Stimulated activated CD4-positive, alpha-beta T cell treated with anti-CD3 and anti-CD28 coated beads, TNF-alpha, amount 100 ng/mL, for 24 hours (primary cell): Measurements from ENCODE around the gene ARHGAP19.

Source experiments
- DNase-seq, 3 experiments: peaks; one replicate each; pipeline ENCODE4 v3.0.0-alpha.2; 2020; ENCODE audit warnings: low read depth in 3 of 3

Gene ARHGAP19

DNA sequence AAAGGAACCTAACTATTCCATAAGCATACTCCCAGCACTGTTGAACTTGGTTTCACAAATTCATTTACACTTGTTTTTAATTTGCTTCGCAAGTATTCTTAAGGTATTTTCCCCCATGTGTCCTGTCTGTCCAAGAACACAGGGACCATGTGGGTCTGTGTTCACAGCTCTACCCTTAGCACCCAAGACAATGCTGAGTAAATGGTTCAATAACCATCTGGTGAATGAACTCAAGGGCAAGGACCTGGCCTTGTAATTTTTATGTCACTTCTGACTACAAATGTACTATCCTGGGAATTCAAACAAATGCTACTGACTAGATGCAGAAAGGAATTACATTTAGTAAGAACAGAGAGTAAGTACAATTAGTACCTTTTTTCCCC is 63.7 kb downstream of the ARHGAP19 start:
- DNase-seq: no peak

- no peak for DNase-seq
Measured at GRCh38 chr10:97228130-97228774, 64.2 kb downstream of the ARHGAP19 start.

DNA sequence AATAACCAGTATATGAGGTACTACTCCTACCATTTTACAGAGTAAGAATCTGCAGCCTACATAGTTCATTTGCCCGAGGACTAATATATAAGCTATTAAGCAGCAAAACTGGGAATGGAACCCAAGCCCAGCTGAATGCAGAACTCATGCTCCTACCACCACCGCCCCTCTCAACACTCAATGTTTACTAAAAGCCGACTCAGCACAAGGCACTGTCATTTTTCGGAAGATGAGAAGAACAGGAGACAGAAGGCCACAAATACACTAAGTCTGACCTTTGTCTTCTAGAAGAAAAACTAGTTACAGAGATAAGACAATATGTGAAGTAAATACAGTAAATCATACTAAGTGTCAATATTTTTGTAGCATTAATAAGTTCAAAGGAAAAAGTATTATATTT is 66.0 kb downstream of the ARHGAP19 start:
- no peak for DNase-seq

DNA sequence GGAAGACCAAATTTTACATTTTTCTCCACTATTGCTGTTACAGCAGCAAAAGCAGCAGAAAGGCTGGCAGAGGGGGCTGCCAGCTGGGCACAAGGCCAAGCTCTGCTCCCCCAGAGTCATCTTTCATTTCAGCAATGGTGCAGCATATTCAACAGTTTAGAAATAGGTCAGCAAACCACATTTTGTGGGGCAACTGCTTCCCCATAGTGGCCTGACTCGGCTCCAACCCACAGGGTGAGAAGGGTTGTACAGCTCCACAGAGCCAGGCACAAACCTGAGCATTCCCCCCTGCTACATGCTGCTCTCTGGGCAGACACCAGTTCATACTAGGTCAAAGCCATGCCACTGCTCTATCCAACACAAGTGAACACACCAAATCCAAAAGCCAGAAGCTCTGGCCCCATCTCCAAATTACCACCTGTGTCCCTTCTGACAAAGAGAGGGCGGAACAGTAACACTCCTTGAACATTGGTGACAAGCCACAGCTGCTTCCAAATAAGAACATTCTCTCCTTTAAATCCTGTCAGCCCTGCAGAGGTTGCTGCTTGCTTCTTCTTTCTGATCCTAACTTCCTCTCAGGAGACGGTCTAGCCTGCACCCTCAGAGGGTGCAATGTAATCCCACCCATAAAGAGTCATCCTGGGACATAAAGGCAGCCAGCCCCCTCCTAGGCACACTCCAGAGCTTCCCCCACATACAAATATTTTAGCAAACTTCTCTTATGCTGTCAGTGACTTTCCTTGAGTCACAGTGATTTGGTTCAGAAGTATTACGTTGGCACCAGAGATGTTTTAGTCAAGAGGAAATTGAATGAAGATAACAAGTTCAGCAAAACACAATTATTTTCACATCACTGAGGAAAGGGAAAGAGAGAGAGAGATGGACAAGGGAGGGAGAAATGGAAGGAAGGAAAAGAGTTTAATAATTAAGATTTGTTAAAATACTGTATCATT is 67.7 kb downstream of the ARHGAP19 start:
- no peak for DNase-seq

DNA sequence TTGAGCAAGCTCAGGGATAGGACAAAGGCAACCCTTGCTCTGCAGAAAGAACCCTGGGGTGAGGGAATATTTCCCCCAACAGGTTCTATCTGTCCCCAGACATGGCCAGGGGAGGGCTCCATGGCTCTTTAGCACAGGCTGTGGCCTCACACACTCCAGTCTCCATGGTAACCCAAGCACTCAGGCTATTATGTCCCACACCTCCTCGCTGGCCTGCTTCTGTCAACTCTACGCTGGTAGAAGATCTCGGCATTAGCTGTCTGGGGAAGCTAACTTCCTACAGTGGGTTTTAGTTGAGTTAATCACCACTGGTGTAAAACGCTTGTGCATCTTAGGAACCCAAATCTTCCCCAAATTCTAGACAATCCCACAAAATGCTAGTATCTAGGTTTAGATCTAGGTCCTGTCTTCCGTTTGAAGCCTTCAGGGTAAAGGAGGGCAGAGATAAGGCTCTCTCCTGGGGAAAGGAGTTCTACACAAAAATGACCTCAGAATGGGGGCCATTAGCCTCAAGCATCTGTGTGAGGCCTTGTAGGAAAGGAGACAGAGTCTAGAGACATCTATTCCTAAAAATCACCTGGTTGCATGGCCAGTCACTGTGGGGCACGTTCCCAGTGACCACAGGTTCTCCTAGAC is 70.0 kb downstream of the ARHGAP19 start:
- DNase-seq: no peak

- no peak for DNase-seq
Measured at GRCh38 chr10:97220355-97220754, 72.1 kb downstream of the ARHGAP19 start.

DNA sequence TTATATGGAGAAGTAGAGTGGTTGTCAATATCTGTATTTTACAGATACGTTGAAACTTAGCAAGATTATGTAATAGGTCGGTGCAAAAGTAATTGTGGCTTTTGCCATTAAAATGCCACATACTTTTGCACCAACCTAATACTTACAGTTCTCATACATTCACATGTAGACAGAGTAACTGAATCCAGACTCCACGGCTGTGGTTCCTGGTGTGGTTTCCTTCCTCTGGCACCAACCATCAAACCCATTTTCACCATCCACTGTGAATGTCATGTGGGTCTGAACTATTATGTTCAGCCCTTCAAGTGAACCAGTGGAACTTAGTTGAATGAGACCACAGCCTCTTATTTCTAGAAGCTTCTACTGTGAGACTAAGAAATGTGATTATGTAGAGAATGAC is 75.1 kb downstream of the ARHGAP19 start:
- no peak for DNase-seq

DNA sequence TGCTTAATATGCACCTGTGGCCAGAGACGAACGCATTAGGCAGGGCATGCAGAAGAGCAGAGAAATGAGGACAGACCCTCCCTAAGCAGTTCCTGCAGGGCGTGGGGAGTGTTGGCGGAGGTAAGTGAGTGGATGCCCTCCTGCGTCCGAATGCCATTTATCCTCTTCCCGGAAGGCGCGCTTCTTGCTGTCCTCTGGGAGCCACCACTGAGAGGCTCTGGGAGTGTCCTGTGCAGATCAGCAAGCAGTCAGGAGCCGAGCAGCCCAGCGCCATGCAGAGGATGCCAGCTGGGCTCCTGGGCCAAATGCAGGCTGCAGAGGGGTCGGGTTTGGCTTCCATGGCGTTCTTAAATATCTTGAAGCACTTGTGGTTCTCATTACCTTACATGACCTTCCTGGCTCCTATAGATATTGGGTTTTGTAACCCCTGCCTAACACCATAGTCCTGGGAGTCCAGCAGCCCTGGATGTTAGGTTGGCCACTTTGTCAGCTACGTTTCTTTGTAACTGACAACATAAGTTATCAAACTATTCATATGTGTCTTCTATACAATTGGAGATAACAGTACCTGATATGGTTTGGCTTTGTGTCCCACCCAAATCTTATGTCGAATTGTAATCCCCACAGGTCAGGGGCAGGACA is 76.7 kb downstream of the ARHGAP19 start:
- DNase-seq: no peak

DNA sequence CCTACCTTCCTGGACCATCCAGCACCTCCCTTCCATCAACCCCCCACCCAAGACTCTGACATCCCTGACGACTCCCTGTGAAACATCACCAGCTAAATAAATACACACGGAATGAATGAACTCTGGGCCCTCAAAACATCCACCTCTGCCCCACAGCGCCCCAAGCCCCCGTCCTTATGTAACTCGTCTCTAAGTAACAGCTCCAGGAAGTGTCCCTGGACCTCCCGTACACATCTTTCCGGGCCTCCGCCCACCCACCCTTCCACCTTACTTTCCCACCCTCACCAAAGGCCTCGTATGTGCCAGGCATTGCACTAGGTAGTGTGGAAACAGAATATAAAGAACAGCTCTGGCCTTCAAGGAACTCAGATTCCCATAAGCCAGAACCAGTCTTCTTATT is 79.0 kb downstream of the ARHGAP19 start:
- DNase-seq: no peak

- DNase-seq: no peak
Measured at GRCh38 chr10:97211229-97211628, 81.2 kb downstream of the ARHGAP19 start.

GRCh38 chr10:97210543-97210960 is 81.9 kb downstream of the ARHGAP19 start:
- DNase-seq: peak; percentile 52 to 67 (median 65)

DNA sequence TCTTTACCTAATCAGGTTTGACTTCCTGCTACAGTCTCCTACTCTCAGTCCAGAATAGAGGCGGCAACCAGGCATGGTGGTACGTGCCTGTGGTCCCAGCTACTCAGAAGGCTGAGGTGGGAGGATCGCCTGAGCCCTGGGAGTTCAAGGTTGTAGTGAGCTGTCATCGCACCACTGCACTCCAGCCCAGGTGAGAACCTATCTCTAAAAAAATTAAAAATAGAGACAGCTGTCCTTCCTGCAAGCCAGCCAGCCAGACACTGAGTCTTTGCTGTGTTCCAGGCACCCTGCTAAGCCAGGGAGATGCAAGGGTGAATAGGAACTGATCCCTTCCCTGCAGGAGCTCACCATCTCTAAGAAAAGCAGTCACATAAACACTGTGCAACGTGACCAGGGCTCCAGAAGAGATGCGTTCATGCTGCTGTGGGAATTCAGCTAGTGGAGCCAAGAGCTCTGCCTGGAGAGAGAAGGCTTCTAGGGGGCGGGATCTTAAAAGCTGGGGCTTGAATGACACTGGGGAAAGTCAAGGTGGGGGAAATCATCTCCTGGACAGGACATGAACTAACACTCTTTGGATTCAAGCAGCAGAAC is 84.6 kb downstream of the ARHGAP19 start:
- DNase-seq: no peak

GRCh38 chr10:97207131-97207530 is 85.3 kb downstream of the ARHGAP19 start:
- no peak for DNase-seq

DNA sequence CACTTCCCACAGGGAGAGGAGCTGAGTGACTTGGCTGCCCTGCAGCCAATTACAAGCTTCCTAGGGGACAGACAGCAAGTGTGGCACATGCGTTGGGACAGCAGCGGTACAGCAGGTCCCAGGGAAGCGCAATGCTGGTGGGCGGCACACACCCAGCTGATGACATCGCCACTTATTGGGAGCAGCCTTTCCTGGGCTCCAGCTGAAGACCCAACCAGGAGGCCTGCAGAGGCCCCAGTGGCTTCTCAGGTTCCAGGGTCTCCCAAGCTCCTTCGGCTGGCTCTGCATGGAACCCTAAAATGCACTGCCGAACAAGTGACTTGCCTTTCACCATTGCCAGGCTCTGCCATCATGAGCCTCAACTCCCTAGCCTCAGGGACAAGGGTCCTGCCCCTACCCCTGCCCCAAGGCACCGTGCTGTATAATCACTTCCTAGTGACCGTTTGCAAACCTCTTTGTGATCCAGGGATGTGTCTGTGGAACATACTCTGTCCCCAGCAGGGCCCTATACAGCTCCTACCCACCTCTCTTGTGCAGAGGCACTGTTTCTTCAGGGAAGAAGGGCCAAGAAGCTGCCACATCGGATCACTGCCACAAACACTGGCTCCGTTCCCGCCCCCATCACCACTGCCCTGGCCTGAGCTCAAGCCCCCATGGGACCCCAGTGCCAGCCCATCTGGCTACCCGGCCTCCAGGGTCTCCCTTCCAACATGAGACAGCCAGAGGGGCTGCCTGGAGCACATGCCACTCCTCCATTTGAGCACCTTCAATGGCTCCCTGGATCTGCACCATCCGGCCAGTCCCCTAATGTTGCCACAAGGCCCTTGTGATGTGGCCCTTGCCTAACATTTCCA is 87.4 kb downstream of the ARHGAP19 start:
- DNase-seq: no peak

DNA sequence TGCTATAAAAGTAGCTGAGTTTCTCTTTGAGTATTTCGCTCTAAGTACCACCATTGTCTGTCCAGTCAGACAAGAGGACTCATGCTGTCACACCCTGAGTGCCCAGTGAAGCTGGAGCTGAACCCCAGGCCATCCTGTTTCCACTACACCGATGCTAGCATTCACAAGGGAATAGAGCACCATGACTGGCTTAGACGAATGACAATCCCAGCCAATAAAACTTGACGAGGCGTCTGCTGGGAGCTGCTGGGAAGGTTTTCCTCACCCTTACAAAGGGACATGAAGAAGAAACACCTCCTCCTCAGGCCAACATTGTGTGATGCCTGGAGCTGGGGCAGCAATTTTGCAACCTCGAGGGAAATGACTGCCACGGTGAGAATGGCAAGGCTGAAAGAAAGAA is 89.2 kb downstream of the ARHGAP19 start:
- no peak for DNase-seq

- DNase-seq: no peak
Measured at GRCh38 chr10:97200616-97201015, 91.8 kb downstream of the ARHGAP19 start.

GRCh38 chr10:97199152-97199551 is 93.3 kb downstream of the ARHGAP19 start:
- DNase-seq: no peak

DNA sequence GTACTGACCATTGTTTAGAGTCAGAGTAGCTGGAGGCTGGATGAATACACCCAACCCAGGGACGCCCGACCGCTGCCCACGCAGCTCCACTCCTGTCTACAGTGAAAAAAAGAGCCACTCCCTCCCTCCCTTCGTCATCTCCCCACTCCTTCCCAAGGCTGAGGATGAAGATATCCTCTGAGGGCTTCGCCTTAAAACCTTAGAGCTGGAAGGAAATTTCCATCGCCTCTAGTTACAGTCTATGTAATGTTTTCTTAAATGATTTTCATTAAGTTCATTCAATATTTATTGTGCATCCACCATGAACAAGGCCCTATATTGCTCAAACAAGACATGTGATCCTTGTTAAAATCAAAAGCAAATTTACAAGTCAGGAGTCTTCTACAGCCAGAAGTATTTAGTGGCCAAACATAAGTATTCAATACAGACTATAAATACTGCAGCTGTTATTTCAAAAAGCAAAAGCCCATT is 95.4 kb downstream of the ARHGAP19 start:
- no peak for DNase-seq

GRCh38 chr10:97196223-97197029 is 96.0 kb downstream of the ARHGAP19 start:
- DNase-seq: peak; percentile 24 to 64 (median 37)

DNA sequence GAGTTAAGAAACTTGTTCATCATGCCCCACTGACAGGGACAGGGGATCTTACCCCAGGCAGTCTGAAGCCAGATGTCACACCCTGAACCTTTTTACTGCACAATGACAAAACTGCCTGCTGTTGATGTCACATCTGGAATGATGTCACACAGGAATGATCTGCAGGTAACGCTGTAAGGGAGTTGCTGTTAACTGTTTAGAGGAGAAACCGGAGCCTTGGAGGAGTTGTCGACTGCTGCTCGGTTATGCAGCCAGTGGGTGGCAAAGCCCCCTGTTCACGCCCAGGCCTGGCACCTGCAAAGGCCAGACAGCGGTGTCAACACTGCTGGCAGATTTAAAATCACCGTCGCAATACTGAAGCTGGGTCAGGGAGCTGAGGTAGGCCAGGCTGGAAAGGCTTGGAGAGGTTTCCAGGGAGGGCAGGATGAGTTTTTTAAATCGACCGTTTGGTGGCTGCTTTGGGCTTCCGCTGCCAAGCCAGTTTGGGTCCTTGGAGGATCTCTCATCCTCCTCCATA is 96.7 kb downstream of the ARHGAP19 start:
- no peak for DNase-seq
